GM23338 (cell line): ENCODE results near the gene SOX30. TPM values are rescaled to one million over a fixed set of nuclear protein-coding genes. Genes with fewer than 3 reads are reported as not detected.

Experiments
- ATAC-seq: fragments of 200-7000 bp; cut with Tn5 transposase; 3 replicates; pipeline ENCODE4 v1.9.1; 2020
- DNase-seq: peaks from one replicate; pipeline ENCODE4 v3.0.0-alpha.2; 2015; ENCODE audit warnings: low spot score
- H2AFZ ChIP-seq: fragments of 200-600 bp; sonication (generic); 2 replicates; pipeline ENCODE4 v1.8.0; 2016; ENCODE audit warnings: antibody characterized with exemption, mild to moderate bottlenecking, moderate library complexity
- H3F3A ChIP-seq: fragments of 200-600 bp; sonication (generic); replicated peaks from 2 replicates; pipeline ENCODE4 v1.8.0; 2017; ENCODE audit warnings: antibody characterized with exemption, mixed run types, low read depth
- H3K27ac ChIP-seq: fragments of 200-600 bp; sonication (generic); 2 replicates; pipeline ENCODE4 v1.6.1; 2016; ENCODE audit warnings: low read depth
- H3K27me3 ChIP-seq: fragments of 200-600 bp; sonication (generic); 2 replicates; pipeline ENCODE4 v1.8.0; 2016; ENCODE audit warnings: mild to moderate bottlenecking, mixed run types, moderate library complexity; ENCODE audit not compliant: insufficient read depth
- H3K36me3 ChIP-seq: fragments of 200-600 bp; sonication (generic); 2 replicates; pipeline ENCODE4 v1.8.0; 2016; ENCODE audit warnings: mild to moderate bottlenecking; ENCODE audit not compliant: insufficient read depth
- H3K4me1 ChIP-seq: fragments of 200-600 bp; sonication (generic); 2 replicates; pipeline ENCODE4 v1.8.0; 2016; ENCODE audit warnings: mild to moderate bottlenecking, moderate library complexity; ENCODE audit not compliant: insufficient read depth
- H3K4me2 ChIP-seq: fragments of 200-600 bp; sonication (generic); 2 replicates; pipeline ENCODE4 v1.7.1; 2017; ENCODE audit warnings: mixed run types
- H3K4me3 ChIP-seq: fragments of 200-600 bp; sonication (generic); 2 replicates; pipeline ENCODE4 v1.6.1; 2016; ENCODE audit warnings: mixed run types
- H3K79me2 ChIP-seq: fragments of 200-600 bp; sonication (generic); replicated peaks from 2 replicates; pipeline ENCODE4 v1.8.0; 2017; ENCODE audit warnings: mild to moderate bottlenecking; ENCODE audit not compliant: insufficient read depth
- H3K9me2 ChIP-seq: fragments of 200-600 bp; sonication (generic); 2 replicates; pipeline ENCODE4 v1.8.0; 2017; ENCODE audit not compliant: insufficient read depth
- H4K20me1 ChIP-seq: fragments of 200-600 bp; sonication (generic); replicated peaks from 2 replicates; pipeline ENCODE4 v1.8.0; 2017; ENCODE audit warnings: mild to moderate bottlenecking; ENCODE audit not compliant: insufficient read depth
- H3K27ac Mint-ChIP-seq: 2 replicates; pipeline ENCODE4 v1.8.0; 2020; ENCODE audit warnings: inconsistent platforms, mild to moderate bottlenecking, moderate library complexity, mixed read lengths
- H3K27me3 Mint-ChIP-seq: 3 replicates; pipeline ENCODE4 v1.8.0; 2022; ENCODE audit warnings: low read depth, mild to moderate bottlenecking, moderate library complexity, mixed read lengths, inconsistent platforms; ENCODE audit not compliant: insufficient read depth, poor library complexity
- H3K36me3 Mint-ChIP-seq: 3 replicates; pipeline ENCODE4 v1.8.0; 2021; ENCODE audit warnings: low read depth, mild to moderate bottlenecking, inconsistent platforms, moderate library complexity, mixed read lengths
- H3K4me1 Mint-ChIP-seq: 3 replicates; pipeline ENCODE4 v1.8.0; 2020; ENCODE audit warnings: mild to moderate bottlenecking, inconsistent platforms, mixed read lengths
- H3K4me3 Mint-ChIP-seq: 3 replicates; pipeline ENCODE4 v1.8.0; 2021; ENCODE audit warnings: moderate library complexity, mild to moderate bottlenecking, inconsistent platforms, mixed read lengths
- H3K9me3 Mint-ChIP-seq: 3 replicates; pipeline ENCODE4 v1.8.0; 2020; ENCODE audit warnings: moderate library complexity, mild to moderate bottlenecking, inconsistent platforms, mixed read lengths
- CREB1 ChIP-seq: fragments of 250-450 bp; sonication (Bioruptor Pico); IDR thresholded peaks from 2 replicates; pipeline ENCODE4 v1.5.0; 2020; ENCODE audit warnings: low read depth, mild to moderate bottlenecking, moderate library complexity
- EZH2 ChIP-seq: fragments of 200-600 bp; sonication (generic); IDR thresholded peaks from one replicate; pipeline ENCODE4 v1.8.0; 2017; ENCODE audit warnings: antibody characterized with exemption, mild to moderate bottlenecking, low read depth; ENCODE audit not compliant: unreplicated experiment
- EZH2phosphoT487 ChIP-seq: fragments of 200-600 bp; sonication (generic); IDR thresholded peaks from one replicate; pipeline ENCODE4 v1.8.1; 2018; ENCODE audit warnings: antibody characterized with exemption; ENCODE audit not compliant: unreplicated experiment
- JUNB ChIP-seq: IDR thresholded peaks from one replicate; pipeline ENCODE4 v1.6.1; 2016; ENCODE audit warnings: antibody characterized with exemption; ENCODE audit not compliant: unreplicated experiment
- NANOG ChIP-seq: IDR thresholded peaks from 2 replicates; pipeline ENCODE4 v1.6.1; 2016; ENCODE audit warnings: antibody characterized with exemption, borderline replicate concordance
- POLR2AphosphoS5 ChIP-seq: IDR thresholded peaks from 2 replicates; pipeline ENCODE4 v1.6.1; 2016; ENCODE audit warnings: antibody characterized with exemption, low read depth
- STAT1 ChIP-seq: IDR thresholded peaks from one replicate; pipeline ENCODE4 v1.6.1; 2016; ENCODE audit warnings: antibody characterized with exemption; ENCODE audit not compliant: unreplicated experiment
- ZNF114 ChIP-seq: fragments of 250-450 bp; sonication (Bioruptor Pico); IDR thresholded peaks from 2 replicates; pipeline ENCODE4 v1.5.0; 2020; ENCODE audit warnings: mild to moderate bottlenecking, moderate library complexity
- ZNF331 ChIP-seq: fragments of 250-450 bp; sonication (Bioruptor Pico); IDR thresholded peaks from 2 replicates; pipeline ENCODE4 v1.5.0; 2020; ENCODE audit warnings: low read depth, mild to moderate bottlenecking, moderate library complexity
- polyA plus RNA-seq: library from polyadenylated mRNA; unstranded; fragments of >200 nt; fragmentation: Nextera tagmentation; extraction: Ambion mirVana; gene quantifications from 2 replicates; pipeline ENCODE4 v1.2.1, GENCODE V29; 2016
- total RNA-seq: library from RNA; depleted of rRNA; stranded (reverse); fragments of >200 nt; shearing (Covaris generic); gene quantifications from 2 replicates; pipeline ENCODE4 v1.2.3, GENCODE V29; 2014
- TF ChIP-seq, protein P1 (sequence below), 2 experiments: fragments of 200-600 bp in 1 of 2; sonication (generic) in 1 of 2; conservative IDR thresholded peaks; 2 replicates each; pipeline versions ENCODE4 v1.5.1 to v1.6.1; 2016 to 2017; ENCODE audit warnings: antibody characterized with exemption in 2 of 2, low read depth in 2 of 2, mild to moderate bottlenecking in 2 of 2, moderate library complexity in 1 of 2
- TF ChIP-seq, protein P2 (sequence below): fragments of 250-450 bp; sonication (Bioruptor Pico); IDR thresholded peaks from 2 replicates; pipeline ENCODE4 v1.5.0; 2020; ENCODE audit warnings: mild to moderate bottlenecking, moderate library complexity
- TF ChIP-seq, protein P3 (sequence below): IDR thresholded peaks from 2 replicates; pipeline ENCODE4 v1.6.1; 2016; ENCODE audit warnings: antibody characterized with exemption
- TF ChIP-seq, protein P4 (sequence below): IDR thresholded peaks from one replicate; pipeline ENCODE4 v1.6.1; 2018; ENCODE audit warnings: antibody characterized with exemption; ENCODE audit not compliant: unreplicated experiment

Gene SOX30
- total and polyA plus RNA-seq, 2 experiments from 2014 or later, result 0.47 to 1.3 TPM

DNA sequence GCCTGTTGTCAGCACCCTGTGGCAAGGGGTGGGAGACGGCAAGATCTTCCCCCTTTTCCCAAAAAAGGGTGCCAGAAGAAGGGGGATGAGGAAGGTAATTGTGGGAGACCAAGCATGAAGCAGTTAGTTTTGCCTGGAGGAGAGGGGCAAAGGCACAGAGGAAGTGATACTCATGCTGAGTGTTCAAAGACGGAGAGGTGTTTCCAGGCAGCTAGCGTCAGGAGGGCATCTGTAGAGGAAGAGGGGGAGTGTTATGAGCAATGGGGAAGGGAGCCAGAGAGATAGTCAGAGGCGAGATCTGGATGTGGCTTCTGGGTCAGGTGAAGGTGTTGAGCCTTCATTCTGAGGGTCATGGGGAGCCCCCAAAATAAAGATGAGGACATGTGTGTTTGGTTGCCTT is 49.7 kb downstream of the SOX30 start:
- no peaks in the 10 kb centered on the region for H4K20me1 ChIP-seq
- no peak overlapping the region for H3K27ac Mint-ChIP-seq
- no peaks in the 10 kb centered on the region for H3K79me2 ChIP-seq
- H3K9me3 Mint-ChIP-seq, result no peaks in the 10 kb centered on the region; the same call in 2 of the 3 replicates
- H3K27me3 ChIP-seq, result no peaks in the 10 kb centered on the region
- no peak overlapping the region for H3K4me3 Mint-ChIP-seq
- TF ChIP-seq, protein P1, sequence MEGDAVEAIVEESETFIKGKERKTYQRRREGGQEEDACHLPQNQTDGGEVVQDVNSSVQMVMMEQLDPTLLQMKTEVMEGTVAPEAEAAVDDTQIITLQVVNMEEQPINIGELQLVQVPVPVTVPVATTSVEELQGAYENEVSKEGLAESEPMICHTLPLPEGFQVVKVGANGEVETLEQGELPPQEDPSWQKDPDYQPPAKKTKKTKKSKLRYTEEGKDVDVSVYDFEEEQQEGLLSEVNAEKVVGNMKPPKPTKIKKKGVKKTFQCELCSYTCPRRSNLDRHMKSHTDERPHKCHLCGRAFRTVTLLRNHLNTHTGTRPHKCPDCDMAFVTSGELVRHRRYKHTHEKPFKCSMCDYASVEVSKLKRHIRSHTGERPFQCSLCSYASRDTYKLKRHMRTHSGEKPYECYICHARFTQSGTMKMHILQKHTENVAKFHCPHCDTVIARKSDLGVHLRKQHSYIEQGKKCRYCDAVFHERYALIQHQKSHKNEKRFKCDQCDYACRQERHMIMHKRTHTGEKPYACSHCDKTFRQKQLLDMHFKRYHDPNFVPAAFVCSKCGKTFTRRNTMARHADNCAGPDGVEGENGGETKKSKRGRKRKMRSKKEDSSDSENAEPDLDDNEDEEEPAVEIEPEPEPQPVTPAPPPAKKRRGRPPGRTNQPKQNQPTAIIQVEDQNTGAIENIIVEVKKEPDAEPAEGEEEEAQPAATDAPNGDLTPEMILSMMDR (conservative IDR thresholded peaks at IDR 0.05; ENCODE audit: low read depth in 2 of 2), result no peak
- TF ChIP-seq JUNB (no peak), ZNF114 (CRISPR knock-in tag) (no peak), POLR2AphosphoS5 (no peak), EZH2 (no peak), ZNF331 (CRISPR knock-in tag) (no peak), CREB1 (CRISPR knock-in tag) (no peak), EZH2phosphoT487 (no peak), STAT1 (no peak), NANOG (no peak)
- TF ChIP-seq, protein P2, sequence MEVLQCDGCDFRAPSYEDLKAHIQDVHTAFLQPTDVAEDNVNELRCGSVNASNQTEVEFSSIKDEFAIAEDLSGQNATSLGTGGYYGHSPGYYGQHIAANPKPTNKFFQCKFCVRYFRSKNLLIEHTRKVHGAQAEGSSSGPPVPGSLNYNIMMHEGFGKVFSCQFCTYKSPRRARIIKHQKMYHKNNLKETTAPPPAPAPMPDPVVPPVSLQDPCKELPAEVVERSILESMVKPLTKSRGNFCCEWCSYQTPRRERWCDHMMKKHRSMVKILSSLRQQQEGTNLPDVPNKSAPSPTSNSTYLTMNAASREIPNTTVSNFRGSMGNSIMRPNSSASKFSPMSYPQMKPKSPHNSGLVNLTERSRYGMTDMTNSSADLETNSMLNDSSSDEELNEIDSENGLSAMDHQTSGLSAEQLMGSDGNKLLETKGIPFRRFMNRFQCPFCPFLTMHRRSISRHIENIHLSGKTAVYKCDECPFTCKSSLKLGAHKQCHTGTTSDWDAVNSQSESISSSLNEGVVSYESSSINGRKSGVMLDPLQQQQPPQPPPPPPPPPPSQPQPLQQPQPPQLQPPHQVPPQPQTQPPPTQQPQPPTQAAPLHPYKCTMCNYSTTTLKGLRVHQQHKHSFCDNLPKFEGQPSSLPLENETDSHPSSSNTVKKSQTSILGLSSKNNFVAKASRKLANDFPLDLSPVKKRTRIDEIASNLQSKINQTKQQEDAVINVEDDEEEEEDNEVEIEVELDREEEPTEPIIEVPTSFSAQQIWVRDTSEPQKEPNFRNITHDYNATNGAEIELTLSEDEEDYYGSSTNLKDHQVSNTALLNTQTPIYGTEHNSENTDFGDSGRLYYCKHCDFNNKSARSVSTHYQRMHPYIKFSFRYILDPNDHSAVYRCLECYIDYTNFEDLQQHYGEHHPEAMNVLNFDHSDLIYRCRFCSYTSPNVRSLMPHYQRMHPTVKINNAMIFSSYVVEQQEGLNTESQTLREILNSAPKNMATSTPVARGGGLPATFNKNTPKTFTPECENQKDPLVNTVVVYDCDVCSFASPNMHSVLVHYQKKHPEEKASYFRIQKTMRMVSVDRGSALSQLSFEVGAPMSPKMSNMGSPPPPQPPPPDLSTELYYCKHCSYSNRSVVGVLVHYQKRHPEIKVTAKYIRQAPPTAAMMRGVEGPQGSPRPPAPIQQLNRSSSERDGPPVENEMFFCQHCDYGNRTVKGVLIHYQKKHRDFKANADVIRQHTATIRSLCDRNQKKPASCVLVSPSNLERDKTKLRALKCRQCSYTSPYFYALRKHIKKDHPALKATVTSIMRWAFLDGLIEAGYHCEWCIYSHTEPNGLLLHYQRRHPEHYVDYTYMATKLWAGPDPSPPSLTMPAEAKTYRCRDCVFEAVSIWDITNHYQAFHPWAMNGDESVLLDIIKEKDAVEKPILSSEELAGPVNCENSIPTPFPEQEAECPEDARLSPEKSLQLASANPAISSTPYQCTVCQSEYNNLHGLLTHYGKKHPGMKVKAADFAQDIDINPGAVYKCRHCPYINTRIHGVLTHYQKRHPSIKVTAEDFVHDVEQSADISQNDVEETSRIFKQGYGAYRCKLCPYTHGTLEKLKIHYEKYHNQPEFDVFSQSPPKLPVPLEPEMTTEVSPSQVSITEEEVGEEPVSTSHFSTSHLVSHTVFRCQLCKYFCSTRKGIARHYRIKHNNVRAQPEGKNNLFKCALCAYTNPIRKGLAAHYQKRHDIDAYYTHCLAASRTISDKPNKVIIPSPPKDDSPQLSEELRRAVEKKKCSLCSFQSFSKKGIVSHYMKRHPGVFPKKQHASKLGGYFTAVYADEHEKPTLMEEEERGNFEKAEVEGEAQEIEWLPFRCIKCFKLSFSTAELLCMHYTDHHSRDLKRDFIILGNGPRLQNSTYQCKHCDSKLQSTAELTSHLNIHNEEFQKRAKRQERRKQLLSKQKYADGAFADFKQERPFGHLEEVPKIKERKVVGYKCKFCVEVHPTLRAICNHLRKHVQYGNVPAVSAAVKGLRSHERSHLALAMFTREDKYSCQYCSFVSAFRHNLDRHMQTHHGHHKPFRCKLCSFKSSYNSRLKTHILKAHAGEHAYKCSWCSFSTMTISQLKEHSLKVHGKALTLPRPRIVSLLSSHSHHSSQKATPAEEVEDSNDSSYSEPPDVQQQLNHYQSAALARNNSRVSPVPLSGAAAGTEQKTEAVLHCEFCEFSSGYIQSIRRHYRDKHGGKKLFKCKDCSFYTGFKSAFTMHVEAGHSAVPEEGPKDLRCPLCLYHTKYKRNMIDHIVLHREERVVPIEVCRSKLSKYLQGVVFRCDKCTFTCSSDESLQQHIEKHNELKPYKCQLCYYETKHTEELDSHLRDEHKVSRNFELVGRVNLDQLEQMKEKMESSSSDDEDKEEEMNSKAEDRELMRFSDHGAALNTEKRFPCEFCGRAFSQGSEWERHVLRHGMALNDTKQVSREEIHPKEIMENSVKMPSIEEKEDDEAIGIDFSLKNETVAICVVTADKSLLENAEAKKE (CRISPR knock-in tag), result no peak
- TF ChIP-seq, protein P3, sequence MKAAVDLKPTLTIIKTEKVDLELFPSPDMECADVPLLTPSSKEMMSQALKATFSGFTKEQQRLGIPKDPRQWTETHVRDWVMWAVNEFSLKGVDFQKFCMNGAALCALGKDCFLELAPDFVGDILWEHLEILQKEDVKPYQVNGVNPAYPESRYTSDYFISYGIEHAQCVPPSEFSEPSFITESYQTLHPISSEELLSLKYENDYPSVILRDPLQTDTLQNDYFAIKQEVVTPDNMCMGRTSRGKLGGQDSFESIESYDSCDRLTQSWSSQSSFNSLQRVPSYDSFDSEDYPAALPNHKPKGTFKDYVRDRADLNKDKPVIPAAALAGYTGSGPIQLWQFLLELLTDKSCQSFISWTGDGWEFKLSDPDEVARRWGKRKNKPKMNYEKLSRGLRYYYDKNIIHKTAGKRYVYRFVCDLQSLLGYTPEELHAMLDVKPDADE, result no peak
- TF ChIP-seq, protein P4, sequence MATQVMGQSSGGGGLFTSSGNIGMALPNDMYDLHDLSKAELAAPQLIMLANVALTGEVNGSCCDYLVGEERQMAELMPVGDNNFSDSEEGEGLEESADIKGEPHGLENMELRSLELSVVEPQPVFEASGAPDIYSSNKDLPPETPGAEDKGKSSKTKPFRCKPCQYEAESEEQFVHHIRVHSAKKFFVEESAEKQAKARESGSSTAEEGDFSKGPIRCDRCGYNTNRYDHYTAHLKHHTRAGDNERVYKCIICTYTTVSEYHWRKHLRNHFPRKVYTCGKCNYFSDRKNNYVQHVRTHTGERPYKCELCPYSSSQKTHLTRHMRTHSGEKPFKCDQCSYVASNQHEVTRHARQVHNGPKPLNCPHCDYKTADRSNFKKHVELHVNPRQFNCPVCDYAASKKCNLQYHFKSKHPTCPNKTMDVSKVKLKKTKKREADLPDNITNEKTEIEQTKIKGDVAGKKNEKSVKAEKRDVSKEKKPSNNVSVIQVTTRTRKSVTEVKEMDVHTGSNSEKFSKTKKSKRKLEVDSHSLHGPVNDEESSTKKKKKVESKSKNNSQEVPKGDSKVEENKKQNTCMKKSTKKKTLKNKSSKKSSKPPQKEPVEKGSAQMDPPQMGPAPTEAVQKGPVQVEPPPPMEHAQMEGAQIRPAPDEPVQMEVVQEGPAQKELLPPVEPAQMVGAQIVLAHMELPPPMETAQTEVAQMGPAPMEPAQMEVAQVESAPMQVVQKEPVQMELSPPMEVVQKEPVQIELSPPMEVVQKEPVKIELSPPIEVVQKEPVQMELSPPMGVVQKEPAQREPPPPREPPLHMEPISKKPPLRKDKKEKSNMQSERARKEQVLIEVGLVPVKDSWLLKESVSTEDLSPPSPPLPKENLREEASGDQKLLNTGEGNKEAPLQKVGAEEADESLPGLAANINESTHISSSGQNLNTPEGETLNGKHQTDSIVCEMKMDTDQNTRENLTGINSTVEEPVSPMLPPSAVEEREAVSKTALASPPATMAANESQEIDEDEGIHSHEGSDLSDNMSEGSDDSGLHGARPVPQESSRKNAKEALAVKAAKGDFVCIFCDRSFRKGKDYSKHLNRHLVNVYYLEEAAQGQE, result no peak
- no peaks in the 10 kb centered on the region for H3F3A ChIP-seq
- no peaks in the 10 kb centered on the region for H3K4me1 Mint-ChIP-seq
- H3K36me3 ChIP-seq, result no peaks in the 10 kb centered on the region
- no peak overlapping the region for H3K27ac ChIP-seq
- no peak overlapping the region for H2AFZ ChIP-seq
- no peak overlapping the region for H3K4me2 ChIP-seq
- DNase-seq, result no peak
- H3K36me3 Mint-ChIP-seq, result no peaks in the 10 kb centered on the region
- H3K4me1 ChIP-seq, result no peaks in the 10 kb centered on the region
- H3K27me3 Mint-ChIP-seq, result no peaks in the 10 kb centered on the region
- no peaks in the 10 kb centered on the region for H3K9me2 ChIP-seq
- no peak overlapping the region for H3K4me3 ChIP-seq
- no peak for ATAC-seq
